WERI-Rb-1 (cell line): ENCODE data around the gene SYNE3.

ENCODE experiments used
- DNase-seq: peaks from one replicate; pipeline ENCODE4 v3.0.0-alpha.2; 2020
- H3K27ac ChIP-seq: fragments of 250-450 bp; sonication (Bioruptor Pico); 2 replicates; pipeline ENCODE4 v1.5.1; 2020; ENCODE audit warnings: mild to moderate bottlenecking, moderate library complexity
- H3K27me3 ChIP-seq: fragments of 250-450 bp; sonication (Bioruptor Pico); 2 replicates; pipeline ENCODE4 v1.5.1; 2021; ENCODE audit warnings: mild to moderate bottlenecking, low read depth, moderate library complexity; ENCODE audit not compliant: insufficient read depth, severe bottlenecking
- H3K36me3 ChIP-seq: fragments of 250-450 bp; sonication (Bioruptor Pico); 2 replicates; pipeline ENCODE4 v1.5.1; 2020; ENCODE audit warnings: mild to moderate bottlenecking, moderate library complexity
- H3K4me3 ChIP-seq: 2 replicates; pipeline ENCODE4 v1.5.1; 2011; ENCODE audit warnings: low read depth, mild to moderate bottlenecking, control low read depth, low read length
- H3K9me3 ChIP-seq: fragments of 250-450 bp; sonication (Bioruptor Pico); 2 replicates; pipeline ENCODE4 v1.5.1; 2021; ENCODE audit warnings: mild to moderate bottlenecking, moderate library complexity; ENCODE audit not compliant: severe bottlenecking
- CTCF ChIP-seq: IDR thresholded peaks from 2 replicates; pipeline ENCODE4 v1.5.1; 2011; ENCODE audit warnings: low read depth, mild to moderate bottlenecking, control low read depth, inconsistent platforms, low read length

The SYNE3 gene

DNA sequence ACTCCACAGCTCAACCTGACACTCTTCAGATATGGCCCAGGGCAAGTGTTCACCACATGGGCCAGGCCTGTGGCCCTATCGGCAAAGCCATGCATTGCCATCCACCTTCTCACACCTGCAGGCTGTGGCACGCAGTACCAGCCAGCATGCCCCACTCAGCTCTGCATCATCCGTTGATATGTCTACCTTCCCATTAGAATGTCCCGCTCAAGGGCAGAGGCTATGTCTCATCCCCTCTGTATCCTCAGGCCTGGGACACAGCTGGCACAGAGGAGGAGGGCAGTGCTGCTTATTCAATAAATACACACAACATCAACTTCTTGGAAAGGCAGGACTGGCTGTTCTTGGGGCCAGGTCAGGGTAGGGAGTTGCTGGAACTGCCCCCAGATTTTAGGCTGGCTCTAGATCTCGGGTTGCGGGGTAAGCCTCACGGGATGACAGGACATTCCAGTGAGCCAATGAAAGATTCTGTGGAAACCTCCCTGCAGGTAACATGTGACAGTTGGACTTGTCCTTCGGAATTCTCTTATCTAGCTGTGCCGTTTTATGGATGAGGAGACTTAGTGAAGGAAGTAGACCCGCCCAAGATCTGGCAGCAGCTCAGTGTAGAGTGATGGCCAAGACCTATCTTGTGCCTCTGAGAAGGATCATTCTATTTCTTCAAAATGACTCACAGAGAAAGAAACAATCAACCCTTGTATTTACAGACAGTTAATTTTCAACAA, 25.6 kb downstream of the SYNE3 start:
- Histone ChIP-seq H3K9me3 (peaks cover 7% of the 10 kb centered on the region), H3K4me3 (no peak overlapping the region), H3K27me3 (no peaks in the 10 kb centered on the region), H3K36me3 (no peaks in the 10 kb centered on the region), H3K27ac (no peak overlapping the region)
- no peak for TF ChIP-seq CTCF
- DNase-seq = no peak

- DNase-seq = no peak
- no peak overlapping the region for H3K27ac ChIP-seq
- H3K27me3 ChIP-seq = no peaks in the 10 kb centered on the region
- no peaks in the 10 kb centered on the region for H3K36me3 ChIP-seq
- peaks cover 7% of the 10 kb centered on the region for H3K9me3 ChIP-seq
- no peak for TF ChIP-seq CTCF
- H3K4me3 ChIP-seq = no peak overlapping the region
Measured at GRCh38 chr14:95490138-95490509, 26.3 kb downstream of the SYNE3 start.

DNA sequence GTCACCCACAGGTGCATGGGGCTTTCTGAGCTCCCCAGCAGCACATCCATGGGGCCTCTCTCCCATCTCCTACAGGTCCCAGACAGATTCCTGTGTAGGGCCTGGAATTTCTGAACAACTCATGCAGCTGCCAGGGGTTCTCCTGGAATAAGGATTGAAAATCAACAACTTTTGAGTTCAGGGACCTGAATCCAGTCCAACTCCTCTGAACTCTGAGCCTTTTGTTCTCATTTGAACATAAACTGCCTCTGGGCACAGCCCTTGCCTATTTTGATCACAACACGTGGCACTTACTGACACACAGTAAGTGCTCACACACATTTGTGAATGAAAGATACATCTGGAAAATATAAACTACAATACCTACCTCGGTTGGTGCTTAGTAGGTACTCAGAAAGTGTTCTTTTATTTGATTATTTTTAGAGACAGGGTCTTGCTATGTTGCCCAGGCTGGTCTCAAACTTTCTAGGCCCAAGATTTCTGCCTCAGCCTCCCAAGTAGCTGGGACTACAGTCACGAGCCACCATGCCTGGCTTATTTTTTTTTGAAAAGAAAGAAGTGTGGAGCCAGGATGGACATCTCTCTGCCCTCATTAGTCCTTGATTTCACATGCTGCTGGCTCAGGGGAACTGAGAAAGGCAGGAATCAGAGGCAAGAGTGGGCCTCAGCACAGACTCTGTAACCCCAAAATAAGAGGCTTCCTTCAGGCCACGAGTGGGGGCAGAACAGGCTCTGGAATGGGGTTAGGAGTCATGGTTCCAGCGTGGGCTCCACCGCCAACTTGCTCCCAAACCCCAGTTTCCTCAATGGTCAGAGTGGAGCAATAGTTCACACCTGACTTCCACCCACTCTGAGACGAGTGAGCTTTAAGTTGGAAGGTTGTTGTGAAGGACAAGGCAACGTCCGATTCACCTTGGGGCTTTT, 27.0 kb downstream of the SYNE3 start:
- Histone ChIP-seq H3K27ac (no peak overlapping the region), H3K9me3 (peaks cover 7% of the 10 kb centered on the region), H3K36me3 (no peaks in the 10 kb centered on the region), H3K4me3 (no peak overlapping the region), H3K27me3 (no peaks in the 10 kb centered on the region)
- TF ChIP-seq CTCF = no peak
- DNase-seq = no peak

DNA sequence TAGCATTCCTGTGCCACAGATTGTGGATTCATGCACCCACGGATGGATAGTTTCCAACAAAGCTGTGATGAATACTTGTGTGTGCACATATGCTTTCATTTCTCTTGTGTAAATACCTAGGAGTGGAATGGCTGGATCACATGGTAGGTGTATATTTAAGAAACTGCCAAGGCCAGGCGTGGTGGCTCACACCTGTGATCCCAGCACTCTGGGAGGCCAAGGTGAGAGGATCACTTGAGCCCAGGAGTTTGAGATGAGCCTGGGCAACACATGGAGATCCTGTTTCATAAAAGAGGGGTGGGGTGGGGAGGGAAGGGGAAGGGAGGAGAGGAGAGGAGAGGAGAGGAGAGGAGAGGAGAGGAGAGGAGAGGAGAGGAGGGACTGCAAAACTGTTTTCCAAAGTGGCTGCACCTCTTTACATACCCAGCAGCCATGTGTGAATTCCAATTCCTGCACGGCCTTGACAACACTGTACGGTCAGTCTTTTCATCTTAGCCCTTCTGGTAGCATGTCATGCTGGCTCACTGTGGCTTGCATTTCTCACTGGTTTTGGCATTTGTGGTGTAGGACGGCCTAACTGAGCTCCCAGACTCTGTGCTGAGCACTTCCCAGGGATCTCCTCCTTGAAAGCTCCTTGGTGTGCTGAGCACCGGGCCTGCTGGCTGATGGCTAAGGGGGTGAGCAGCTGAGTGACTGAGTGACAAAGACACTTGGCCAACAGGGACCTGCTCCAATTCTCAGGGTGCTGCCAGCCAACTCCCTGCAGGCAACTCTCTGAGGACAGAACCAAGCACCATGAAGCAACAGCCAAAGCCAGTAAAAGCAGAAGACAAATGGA, 27.9 kb downstream of the SYNE3 start:
- Histone ChIP-seq H3K9me3 (peaks cover 7% of the 10 kb centered on the region), H3K4me3 (no peak overlapping the region), H3K27ac (no peak overlapping the region), H3K36me3 (no peaks in the 10 kb centered on the region), H3K27me3 (no peaks in the 10 kb centered on the region)
- no peak for DNase-seq
- no peak for TF ChIP-seq CTCF

DNA sequence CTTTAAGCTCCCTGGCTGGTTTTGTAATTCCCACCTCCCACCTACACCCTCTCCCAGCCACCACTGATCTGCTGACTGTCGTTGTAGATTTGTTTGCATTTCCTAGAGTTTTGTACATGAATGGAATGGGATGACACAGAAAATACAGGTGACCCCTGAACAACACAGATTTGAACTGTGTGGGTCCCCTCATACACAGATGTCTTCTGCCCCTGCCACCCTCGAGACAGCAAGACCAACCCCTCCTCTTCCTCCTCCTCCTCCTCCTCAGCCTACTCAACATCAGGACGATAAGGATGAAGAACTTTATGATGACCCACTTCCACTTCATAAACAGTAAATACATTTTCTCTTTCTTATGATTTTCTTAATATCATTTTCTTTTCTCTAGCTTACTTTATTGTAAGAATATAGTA, 28.8 kb downstream of the SYNE3 start:
- Histone ChIP-seq H3K27me3 (no peaks in the 10 kb centered on the region), H3K4me3 (no peak overlapping the region), H3K27ac (no peak overlapping the region), H3K36me3 (no peaks in the 10 kb centered on the region), H3K9me3 (peaks cover 7% of the 10 kb centered on the region)
- no peak for TF ChIP-seq CTCF
- no peak for DNase-seq
